MM.1S (cell line): Measurements from ENCODE around the gene ETV2.

Experiments
- EZH2 ChIP-seq: fragments of 300-600 bp; sonication (generic); optimal IDR thresholded peaks from 2 replicates; pipeline ENCODE3; 2017; ENCODE audit warnings: low read depth, mild to moderate bottlenecking, antibody characterized with exemption, low read length, mixed read lengths
- EZH2phosphoT487 ChIP-seq: fragments of 300-600 bp; sonication (generic); IDR thresholded peaks from 2 replicates; pipeline ENCODE4 v1.6.1; 2018; ENCODE audit warnings: antibody characterized with exemption, low read length
- TF ChIP-seq, protein P1 (sequence below): fragments of 300-600 bp; sonication (generic); IDR thresholded peaks from 2 replicates; pipeline ENCODE4 v1.5.1; 2016; ENCODE audit warnings: antibody characterized with exemption, low read length, mixed read lengths

DNA sequence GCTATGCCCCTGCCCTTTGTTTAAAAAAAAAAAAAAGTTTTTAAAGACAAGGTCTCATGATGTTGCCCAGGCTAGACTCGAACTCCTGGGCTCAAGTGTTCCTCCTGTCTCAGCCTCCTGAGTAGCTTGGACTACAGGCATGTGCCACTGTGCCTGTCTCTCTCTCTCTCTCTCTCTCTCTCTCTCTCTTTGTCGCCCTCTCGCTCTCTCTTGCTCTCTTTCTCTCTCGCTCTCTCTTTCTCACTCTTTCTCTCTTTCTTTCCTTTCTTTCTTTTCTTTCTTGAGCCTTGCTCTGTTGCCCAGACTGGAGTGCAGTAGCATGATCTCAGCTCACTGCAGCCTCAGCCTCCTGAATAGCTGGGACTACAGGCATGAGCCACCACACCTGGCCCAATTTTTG, 14.1 kb downstream of the ETV2 start:
- TF ChIP-seq, protein P1, sequence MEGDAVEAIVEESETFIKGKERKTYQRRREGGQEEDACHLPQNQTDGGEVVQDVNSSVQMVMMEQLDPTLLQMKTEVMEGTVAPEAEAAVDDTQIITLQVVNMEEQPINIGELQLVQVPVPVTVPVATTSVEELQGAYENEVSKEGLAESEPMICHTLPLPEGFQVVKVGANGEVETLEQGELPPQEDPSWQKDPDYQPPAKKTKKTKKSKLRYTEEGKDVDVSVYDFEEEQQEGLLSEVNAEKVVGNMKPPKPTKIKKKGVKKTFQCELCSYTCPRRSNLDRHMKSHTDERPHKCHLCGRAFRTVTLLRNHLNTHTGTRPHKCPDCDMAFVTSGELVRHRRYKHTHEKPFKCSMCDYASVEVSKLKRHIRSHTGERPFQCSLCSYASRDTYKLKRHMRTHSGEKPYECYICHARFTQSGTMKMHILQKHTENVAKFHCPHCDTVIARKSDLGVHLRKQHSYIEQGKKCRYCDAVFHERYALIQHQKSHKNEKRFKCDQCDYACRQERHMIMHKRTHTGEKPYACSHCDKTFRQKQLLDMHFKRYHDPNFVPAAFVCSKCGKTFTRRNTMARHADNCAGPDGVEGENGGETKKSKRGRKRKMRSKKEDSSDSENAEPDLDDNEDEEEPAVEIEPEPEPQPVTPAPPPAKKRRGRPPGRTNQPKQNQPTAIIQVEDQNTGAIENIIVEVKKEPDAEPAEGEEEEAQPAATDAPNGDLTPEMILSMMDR = no peak
- no peak for TF ChIP-seq EZH2
- no peak for TF ChIP-seq EZH2phosphoT487
